EL (cell line): ENCODE results near the gene HIC1.

Experiments
- DNase-seq: peaks from one replicate; pipeline ENCODE4 v3.0.0-alpha.2; 2016

Gene HIC1

DNA sequence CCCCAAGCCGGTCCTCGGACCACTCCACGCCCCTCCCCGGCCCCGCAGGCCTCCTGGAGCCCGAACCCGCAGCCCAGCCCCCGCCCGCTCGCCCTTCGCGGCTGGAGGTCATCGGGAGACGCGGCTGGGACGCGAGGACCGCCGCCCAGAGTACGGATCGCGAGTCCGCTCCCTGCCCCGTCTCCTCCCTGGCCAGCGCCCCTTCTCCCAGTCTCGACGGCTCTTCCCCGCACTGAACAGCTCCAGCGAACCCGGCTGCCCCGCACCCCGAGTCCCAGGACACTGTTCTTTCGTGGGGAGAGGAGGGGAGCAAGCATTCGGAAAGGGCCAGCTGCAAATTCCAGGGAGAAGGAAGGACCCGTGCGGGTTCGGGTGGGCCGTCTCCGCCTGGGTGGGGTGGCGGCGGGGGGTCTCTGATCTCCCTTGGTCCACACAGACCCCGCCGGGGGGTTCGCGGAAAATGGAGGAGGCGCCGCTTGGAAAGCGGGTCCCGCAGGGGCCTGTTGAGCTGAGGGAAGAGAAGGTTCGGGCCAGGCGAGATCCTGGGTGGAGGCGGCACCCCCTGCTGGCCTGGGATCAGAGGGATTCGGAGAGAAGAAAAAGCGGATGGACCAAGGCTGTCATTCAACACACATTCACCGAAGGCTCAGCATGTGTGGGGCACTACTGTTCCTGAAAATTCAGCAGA is 29.1 kb upstream of the HIC1 start:
- peak; percentile 77 for DNase-seq

DNA sequence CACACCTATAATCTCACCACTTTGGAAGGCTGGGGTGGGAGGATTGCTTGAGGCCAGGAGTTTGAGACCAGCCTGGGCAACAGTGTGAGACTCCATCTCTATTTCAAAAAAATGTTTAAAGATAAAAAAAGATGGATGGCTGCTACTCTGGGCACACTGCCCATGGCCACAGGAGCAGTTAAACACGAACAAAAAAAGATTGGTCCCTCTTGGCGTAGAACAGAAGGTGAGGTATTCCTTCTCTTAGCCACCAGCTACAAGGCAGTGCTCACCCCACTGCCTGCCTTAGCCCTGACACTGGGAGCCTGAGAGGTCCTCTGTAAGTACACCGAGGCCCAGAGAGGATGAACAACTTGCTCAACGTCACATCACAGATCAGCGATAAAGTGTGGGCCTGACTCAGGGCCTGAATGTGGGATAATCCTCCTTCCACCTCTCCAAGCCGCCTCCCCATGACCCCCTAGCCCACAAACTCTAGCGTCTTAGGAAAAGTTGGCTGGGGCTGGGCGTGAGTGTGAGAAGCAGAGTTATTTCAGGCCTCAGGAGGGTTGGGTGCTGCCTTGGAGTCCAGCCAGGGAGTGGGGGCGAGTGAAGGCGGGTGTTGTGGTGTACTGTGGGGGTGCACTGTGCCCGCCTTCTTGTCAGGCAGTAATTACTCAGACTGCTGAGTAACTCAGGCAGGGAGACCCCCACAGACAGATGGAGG is 27.2 kb upstream of the HIC1 start:
- no peak for DNase-seq

DNA sequence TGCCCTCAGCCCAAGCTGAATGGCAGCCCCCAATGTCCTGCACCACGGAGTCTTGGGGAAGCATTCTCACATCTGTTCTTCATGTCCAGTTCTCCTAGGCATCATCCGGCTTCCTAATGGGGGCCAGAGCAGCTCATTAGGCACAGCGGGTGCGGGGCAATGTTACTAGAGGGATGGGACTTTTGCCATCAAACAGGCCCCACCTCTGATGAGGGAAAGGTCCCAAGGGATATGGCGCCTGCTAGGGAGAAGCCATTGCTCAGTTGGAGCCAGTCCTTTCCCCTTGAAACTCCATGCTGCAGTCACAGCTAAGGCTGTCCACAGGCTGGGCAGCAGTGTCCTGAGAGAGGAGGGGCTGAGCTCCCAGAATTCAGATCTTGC is 26.7 kb upstream of the HIC1 start:
- no peak for DNase-seq

DNA sequence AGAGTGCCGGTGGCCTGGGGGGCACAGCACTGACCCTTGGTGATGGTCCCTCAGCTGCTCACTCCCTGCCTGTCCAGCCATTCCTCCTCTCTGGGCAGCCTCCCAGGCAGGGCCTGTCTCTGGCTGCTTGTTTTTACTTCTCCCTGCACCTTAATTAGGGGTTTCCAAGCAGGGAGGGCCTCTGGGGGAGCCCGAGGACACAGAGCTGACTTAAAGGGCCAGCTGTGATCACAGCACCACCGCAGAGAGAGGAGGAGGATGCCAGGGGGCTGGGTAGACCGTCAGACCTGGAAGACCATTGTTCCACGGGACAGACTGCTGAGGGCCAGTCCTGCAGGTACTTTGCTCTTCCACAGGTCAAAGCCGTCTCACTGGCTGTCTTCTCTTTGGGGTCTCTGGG is 26.2 kb upstream of the HIC1 start:
- no peak for DNase-seq

DNA sequence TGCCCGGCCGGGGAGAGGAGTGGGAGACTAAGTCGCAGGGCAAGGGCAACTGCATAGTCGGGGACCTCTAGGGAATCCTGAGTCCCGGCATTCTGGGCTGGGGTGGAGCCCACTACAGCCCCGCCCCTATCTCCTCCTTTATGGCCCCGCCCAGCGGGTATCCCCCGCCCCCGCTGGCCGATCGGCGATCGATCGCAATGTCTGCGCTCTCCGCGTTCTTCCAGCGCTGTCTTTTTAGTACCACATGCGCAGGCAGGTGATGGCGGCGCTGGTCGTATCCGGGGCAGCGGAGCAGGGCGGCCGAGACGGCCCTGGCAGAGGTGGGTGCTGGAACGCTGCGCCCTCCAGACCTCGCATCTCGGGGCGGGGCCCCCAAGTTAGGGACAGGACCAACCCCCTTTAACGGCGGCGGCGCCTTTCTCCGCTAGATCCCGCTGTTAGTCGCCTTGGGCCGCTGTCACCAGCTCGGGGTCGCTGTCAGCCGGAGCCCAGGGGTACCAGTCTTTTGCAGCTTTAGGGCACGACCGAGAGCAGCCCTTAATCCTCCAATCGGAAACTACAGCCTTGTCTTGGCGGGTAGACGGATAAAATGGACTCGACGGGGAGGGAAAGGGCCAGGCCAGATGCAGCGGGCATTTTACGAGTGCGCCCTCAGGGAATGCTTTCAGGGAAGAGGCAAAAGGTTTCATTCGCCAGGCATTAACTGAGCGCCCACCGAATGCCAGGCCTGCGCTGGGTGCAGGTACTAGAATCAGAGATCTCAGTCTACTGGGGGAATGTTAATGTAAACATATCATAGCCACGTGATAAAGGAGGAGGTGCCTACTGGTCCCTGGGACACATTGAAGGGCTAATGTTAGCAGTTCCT is 24.8 kb upstream of the HIC1 start, which contains the start of gene DPH1:
Gene DPH1 (plus strand): TSS at position 243 of the 868 bp plus-strand sequence. CDS start 17 bp downstream, at position 260.
- DNase-seq: peak; percentile 90

DNA sequence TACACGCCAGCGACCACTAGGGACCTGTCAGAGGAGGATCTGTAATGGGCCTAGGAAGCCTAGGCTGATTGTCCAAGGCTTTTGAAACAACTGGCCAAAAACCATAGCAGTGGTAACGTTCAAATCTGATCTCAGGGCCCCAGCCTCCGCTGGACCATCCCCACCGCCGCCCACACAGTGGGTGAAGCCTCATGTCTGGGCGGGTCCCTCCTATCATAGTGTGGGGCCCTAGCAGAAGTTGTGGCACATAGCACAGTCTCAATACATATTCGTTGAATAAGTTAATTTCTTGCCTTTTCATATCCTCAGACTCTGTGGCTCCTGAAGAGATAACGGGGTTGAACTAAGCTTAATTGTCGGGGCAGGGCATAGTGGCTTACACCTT is 24.1 kb upstream of the HIC1 start:
- DNase-seq: no peak

DNA sequence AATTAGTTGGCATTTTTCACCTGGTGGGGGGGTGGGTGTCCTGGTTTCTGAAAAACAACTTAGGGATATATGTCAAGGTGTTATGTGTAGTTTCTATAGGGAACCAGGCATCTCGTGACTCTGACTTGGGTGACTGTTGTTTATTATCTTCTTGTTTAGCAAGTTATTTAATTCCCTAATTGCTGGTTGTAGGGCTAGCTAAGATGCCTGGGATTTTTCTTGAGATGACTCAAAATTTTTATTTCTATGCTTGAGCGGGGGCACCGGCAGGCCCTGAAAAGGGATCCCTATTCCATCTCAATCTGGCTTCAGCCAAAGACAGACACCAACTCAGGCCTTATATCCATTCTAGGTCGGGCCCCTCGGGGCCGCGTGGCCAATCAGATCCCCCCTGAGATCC is 21.8 kb upstream of the HIC1 start:
- peak; percentile 62 for DNase-seq

DNA sequence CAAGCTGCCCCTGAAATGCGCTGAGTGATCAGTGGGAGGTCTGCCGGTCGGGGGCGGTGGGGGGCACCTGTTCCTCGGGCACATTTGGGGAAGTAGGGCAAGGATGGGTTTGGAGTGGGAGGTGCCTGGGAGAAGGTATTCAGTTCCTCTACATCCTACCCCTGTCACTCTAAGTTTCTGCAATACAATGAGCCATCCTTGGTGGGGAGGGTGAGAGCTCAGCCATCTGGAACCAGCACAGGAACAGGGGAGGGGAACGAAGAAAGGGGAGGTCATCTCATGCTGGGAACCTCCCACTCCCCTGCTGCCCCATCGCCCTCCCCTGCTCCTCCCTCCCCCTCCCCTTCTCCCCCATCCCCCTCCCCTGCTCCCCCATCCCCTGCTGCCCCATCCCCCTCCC is 20.7 kb upstream of the HIC1 start:
- peak; percentile 81 for DNase-seq

DNA sequence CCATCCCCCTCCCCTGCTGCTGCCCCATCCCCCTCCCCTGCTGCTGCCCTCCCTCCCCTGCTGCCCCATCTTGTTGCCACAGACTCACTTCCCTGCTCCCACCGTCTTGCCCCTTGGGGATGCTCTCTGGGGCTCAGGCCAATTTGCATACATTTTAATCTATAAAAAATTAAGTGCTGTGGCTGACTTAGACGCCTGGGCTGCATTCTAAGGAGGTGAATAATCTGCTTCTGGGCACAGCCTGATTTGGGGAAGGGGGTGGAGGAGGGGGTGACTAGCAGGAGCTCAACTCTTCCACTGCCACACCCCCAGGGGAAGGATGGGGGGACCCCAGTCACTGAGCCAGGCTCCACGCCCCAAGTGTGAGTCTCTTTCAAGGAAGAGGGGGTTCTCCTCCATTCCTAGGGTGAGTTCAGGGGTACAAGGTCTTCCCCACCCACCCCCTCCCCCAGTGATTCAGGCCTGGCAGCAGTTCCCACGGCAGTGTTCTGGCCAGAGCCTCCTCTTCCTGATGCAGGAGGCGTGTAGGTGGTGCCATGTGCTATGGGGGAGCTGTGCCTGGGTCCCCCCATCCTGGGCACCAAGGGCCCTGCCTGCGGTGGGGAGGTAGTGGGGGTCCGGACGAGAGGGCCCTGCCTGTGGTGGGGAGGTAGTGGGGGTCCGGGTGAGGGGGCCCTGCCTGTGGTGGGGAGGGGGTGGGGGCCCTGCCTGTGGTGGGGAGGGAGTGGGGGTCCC is 19.9 kb upstream of the HIC1 start:
- peak; percentile 93 for DNase-seq

DNA sequence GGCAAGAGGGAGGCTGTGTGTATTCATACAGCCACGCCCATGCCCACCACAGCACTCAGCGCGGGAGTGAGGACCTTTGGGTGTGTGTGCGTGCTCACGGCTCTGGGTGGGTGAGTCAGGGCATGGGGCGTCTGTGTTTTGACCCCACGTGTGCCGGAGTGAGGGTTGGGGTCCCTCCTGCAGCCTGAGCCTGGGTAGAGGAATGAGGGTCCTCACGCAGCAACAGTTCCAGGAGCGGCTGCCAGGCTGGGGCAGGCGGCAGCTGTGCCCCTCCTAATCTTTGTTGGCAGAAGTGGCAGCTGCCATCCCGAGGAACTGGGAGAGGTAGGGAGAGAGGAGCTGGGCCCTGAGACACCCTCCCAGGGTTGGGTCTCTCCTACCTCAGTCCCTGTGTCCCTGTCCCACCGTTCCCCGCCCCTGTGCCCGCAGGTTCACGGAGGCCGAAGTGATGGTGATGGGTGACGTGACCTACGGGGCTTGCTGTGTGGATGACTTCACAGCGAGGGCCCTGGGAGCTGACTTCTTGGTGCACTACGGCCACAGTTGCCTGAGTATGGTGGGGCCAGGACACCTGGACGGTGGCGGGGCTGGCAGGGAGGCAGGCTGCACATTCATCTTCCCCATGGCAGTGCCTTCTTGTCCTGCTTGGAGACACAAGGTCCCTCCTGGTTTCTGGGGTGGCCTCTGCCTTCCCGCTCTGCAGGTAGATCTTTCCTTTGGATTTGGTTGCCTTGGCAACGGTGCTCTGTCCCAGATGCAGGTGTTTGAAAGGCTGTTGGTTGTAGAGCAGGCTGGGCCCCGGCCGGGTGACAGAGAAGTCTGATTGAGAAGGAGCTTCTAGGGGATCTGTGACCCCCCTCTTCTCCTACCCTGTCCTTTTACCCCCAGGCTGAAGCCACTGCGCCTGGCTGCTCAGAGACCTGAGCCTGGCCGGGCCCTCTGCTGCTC is 19.1 kb upstream of the HIC1 start:
- DNase-seq: no peak

DNA sequence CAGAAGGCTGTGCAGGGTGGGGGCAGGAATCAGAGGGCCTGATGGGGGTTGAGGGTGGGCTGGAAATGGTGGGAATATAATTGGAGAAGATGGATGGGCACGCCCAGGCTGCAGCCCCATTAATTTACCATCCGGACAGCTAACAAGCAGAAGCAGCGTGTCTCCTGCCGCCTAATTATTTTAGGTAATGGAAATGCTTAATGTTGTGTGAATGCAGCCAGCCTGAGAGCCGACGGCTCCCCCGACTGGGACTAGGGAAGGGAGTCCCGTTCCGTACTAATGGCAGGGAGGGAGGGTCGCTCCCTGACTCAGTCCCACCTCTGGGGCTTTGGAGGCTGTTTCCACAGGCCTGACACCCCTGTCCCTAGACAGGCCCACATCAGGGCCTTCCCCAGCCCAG is 17.7 kb upstream of the HIC1 start:
- no peak for DNase-seq

DNA sequence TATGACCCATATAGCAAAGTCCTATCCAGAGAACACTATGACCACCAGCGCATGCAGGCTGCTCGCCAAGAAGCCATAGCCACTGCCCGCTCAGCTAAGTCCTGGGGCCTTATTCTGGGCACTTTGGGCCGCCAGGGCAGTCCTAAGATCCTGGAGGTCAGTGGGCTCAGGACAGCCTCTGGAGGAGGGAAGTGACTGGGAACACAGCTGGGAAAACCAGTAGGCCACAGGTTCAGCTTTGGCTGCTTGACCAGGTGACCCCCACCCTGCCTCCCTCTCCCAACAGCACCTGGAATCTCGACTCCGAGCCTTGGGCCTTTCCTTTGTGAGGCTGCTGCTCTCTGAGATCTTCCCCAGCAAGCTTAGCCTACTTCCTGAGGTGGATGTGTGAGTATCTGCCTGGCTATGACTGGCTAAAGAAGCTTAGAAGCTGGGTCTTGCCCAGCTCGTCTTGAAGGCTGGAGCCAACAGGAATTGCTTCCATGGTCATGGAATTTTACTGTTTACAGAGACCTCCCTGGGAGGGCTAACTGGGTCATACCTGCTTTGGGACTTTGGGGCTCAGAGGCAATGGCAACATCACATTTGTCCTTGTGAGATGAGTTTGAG is 14.6 kb upstream of the HIC1 start:
- DNase-seq: no peak

DNA sequence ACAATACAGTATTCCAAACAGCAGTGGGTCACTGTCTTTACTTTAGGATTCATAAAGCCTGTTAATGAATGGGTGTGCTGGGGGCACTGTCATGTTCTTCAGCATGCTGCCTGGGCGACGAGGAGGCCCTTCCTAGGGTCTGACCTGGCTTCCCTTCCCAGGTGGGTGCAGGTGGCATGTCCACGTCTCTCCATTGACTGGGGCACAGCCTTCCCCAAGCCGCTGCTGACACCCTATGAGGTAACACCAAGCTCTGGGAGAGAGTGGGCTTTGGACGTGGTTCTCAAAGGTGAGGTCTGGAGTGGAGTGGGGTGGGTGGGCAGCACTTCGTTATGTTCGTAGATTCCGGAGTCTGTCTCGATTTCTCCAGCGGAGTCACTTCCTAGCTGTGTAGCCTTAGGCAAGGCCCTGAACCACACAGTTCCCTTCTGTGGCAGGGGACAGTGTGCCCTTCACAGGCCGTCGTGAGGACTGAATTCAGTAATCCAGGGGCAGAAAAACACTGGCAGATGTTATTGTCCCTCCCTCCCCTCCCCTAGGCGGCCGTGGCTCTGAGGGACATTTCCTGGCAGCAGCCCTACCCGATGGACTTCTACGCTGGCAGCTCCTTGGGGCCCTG is 13.9 kb upstream of the HIC1 start:
- DNase-seq: no peak

DNA sequence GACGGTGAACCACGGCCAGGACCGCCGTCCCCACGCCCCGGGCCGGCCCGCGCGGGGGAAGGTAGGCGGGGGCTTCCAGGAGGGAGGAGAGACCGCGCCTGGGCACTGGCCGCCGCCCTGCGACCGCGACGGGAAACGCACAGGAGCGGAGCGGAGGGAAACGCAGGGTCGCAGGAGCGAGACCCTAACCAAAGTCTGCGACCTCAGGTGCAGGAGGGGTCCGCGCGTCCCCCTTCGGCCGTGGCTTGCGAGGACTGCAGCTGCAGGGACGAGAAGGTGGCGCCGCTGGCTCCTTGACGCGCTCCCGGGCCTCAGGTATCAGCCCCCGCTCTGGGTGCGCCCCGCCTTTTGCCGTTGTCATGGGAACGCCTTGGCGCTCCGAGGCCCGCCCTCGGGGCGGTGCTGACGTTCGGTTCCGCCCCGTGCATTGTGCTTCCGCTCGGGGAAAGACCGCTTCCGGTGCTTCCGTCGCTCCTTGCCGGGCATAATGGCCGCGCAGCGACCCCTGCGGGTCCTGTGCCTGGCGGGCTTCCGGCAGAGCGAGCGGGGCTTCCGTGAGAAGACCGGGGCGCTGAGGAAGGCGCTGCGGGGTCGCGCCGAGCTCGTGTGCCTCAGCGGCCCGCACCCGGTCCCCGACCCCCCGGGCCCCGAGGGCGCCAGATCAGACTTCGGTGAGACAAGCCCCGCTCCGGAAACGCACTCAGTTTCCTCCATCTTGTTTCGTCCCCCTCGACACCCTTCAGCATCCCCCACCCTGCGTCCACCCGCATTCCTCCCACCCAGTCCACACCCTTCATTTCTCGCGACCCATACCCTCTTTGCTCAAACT is 13.1 kb upstream of the HIC1 start, which contains the start of gene OVCA2:
Gene OVCA2 (plus strand): TSS at position 462 of the 829 bp plus-strand sequence. CDS start 26 bp downstream, at position 488.
- DNase-seq: peak; percentile 95

DNA sequence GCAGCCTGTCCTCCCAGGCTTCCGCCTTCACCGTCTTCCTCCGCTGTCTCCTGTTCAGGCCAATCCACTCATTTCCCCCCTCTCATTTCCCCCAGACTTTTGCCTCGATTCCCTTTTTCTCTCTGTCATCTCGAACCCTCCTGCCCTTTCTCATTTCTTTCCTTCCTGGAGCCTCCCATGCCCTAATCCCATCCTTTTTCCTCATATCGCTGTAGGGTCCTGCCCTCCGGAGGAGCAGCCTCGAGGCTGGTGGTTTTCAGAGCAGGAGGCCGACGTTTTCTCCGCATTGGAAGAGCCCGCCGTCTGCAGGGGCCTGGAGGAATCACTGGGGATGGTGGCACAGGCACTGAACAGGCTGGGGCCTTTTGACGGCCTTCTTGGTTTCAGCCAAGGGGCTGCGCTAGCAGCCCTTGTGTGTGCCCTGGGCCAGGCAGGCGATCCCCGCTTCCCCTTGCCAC is 12.5 kb upstream of the HIC1 start:
- DNase-seq: no peak

DNA sequence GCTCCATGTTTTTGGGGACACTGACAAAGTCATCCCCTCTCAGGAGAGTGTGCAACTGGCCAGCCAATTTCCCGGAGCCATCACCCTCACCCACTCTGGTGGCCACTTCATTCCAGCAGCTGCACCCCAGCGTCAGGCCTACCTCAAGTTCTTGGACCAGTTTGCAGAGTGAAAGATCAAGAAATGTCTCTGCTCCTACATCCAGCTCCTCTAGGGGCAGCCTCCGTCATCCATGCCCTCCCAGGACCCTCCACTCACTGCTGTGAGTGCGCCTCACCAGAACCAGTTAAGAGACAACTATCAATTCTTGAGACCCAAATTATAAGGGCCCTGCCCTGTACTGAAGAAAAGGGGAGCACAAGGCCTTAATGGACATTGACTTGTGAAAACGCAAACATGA is 12.0 kb upstream of the HIC1 start:
- no peak for DNase-seq

DNA sequence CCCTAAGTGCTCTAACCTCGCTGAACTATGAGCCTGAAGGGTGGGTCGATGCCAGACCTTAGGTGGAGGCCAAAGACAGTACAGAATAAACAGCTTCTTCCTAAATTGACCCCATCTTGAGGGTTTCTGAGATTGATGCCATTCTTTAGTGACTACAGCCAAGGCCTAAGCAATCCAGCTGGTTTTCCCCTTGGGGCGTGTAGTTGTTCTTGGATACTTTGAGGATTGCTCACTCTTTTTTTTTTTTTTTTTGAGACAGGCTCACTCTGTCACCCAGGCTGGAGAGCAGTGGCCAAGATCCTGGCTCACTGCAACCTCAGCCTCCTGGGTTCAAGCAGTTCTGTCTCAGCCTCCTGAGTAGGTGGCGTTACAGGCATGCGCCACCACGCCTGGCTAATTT is 11.1 kb upstream of the HIC1 start:
- peak; percentile 87 for DNase-seq

DNA sequence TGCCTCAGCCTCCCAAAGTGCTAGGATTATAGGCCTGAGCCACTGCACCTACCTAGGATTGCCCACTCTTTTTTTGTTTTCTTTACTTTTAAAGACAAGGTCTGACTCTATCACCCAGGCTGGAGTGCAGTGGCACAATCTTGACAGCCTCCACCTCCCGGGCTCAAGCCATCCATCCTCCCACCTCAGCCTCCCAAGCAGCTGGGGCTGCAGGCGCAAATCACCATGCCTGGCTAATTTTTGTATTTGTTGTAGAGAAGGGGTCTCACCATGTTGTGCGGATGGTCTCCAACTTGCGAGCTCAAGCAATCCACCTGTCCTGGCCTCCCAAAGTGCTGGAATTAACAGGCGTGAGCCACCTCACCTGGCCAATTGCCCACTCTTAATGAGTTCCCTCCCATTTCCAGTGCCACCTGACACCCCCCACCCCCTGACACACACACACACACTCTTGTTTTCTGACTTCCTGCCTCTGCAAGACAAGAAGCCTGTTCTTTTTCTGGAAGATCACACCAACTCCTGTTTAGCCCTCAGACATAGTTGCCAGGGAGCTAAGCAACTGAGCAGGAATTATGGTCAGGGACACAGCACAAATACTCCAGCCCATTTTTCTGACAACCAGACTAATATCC is 10.5 kb upstream of the HIC1 start:
- DNase-seq: no peak

DNA sequence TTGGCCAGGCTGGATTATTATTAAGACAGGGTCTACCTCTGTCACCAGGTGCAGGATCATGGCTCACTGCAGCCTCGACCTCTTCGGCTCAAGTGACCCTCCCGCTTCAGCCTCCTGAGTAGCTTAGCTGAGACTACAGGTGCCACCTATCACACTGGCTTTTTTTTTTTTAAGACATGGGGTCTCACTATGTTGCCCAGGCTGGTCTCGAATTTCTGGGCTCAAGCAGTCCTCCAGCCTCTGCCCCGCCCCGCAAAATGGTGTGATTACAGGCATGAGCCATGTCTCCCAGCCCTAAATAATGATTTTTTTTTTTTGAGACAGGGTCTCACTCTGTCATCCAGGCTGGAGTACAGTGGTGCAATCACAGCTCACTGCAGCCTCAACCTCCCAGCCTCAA is 7.3 kb upstream of the HIC1 start:
- no peak for DNase-seq
